Measurements from ENCODE around the gene ZMYM1.

- TF ChIP-seq, protein P1, sequence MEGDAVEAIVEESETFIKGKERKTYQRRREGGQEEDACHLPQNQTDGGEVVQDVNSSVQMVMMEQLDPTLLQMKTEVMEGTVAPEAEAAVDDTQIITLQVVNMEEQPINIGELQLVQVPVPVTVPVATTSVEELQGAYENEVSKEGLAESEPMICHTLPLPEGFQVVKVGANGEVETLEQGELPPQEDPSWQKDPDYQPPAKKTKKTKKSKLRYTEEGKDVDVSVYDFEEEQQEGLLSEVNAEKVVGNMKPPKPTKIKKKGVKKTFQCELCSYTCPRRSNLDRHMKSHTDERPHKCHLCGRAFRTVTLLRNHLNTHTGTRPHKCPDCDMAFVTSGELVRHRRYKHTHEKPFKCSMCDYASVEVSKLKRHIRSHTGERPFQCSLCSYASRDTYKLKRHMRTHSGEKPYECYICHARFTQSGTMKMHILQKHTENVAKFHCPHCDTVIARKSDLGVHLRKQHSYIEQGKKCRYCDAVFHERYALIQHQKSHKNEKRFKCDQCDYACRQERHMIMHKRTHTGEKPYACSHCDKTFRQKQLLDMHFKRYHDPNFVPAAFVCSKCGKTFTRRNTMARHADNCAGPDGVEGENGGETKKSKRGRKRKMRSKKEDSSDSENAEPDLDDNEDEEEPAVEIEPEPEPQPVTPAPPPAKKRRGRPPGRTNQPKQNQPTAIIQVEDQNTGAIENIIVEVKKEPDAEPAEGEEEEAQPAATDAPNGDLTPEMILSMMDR (IDR thresholded peaks at IDR 0.05) = no peak
- TF ChIP-seq POLR2A (IDR thresholded peaks at IDR 0.05) (no peak), POLR2AphosphoS5 (IDR thresholded peaks at IDR 0.05) (no peak)
These were observed 31.9 kb downstream of the ZMYM1 start for GRCh38 chr1:35111106-35111505.

Data from breast epithelium (tissue), 3 donors.